Breast epithelium (tissue), 4 donors: ENCODE measurements around the gene ALK. TPM values are rescaled to one million over a fixed set of nuclear protein-coding genes. Genes with fewer than 3 reads are reported as not detected.

Source experiments
- DNase-seq, 2 donors: peaks; one replicate each; pipeline ENCODE4 v3.0.0-alpha.2; 2019; ENCODE audit warnings: low spot score in 2 of 2
- H3K27ac ChIP-seq, 2 donors: fragments of 200-600 bp; sonication (generic) in 1 of 2; one replicate each; pipeline ENCODE4 v1.5.1; 2016 to 2019; ENCODE audit warnings: mild to moderate bottlenecking in 1 of 2
- H3K27me3 ChIP-seq, 2 donors: fragments of 200-600 bp; sonication (generic) in 1 of 2; one replicate each; pipeline versions ENCODE4 v1.5.1 to v1.6.0; 2017 to 2019; ENCODE audit warnings: control low read depth in 1 of 2, mild to moderate bottlenecking in 1 of 2
- H3K36me3 ChIP-seq: fragments of 200-600 bp; one replicate; pipeline ENCODE4 v1.5.1; 2019
- H3K4me1 ChIP-seq, 2 donors: fragments of 200-600 bp; sonication (generic); one replicate each; pipeline ENCODE4 v1.5.1; 2016 to 2019; ENCODE audit warnings: control low read depth in 1 of 2
- H3K4me3 ChIP-seq, 3 donors: fragments of 200-600 bp; sonication (generic); 1 replicate in 2 of 3; 2 replicates in 1 of 3; pipeline ENCODE4 v1.5.1; 2016 to 2019; ENCODE audit warnings: mild to moderate bottlenecking in 3 of 3, moderate library complexity in 2 of 3
- H3K9me3 ChIP-seq, 2 donors: fragments of 200-600 bp; sonication (generic) in 1 of 2; one replicate each; pipeline ENCODE4 v1.5.1; 2016 to 2019; ENCODE audit warnings: control low read depth in 1 of 2
- CTCF ChIP-seq, 3 donors: fragments of 450-650 bp; IDR thresholded peaks; one replicate each; pipeline ENCODE4 v1.5.1; 2016 to 2017; ENCODE audit warnings: antibody characterized with exemption in 3 of 3, mild to moderate bottlenecking in 3 of 3, moderate library complexity in 3 of 3
- POLR2A ChIP-seq: fragments of 450-650 bp; IDR thresholded peaks from one replicate; pipeline ENCODE4 v1.6.1; 2016; ENCODE audit warnings: antibody characterized with exemption, mild to moderate bottlenecking, moderate library complexity
- POLR2AphosphoS5 ChIP-seq, 3 donors: sonication (generic); formaldehyde crosslinking; IDR thresholded peaks; one replicate each; pipeline ENCODE4 v1.6.1; 2017; ENCODE audit warnings: antibody characterized with exemption in 3 of 3
- intact Hi-C: fragments of 100-400 bp; cut with DNase I; formaldehyde crosslinking; loops from one replicate; pipeline ENCODE4 v1.15.1; 2023; ENCODE audit warnings: low total_unique reads
- total RNA-seq, 3 donors: library from RNA; depleted of rRNA; stranded (reverse); fragments of >200 nt; gene quantifications; one replicate each; pipeline ENCODE4 v1.1.0, GENCODE V29; 2016

Gene ALK
- total RNA-seq, 3 donors from 2014 or later, result 0.33 to 5.6 (median 0.64) TPM

- H3K4me3 ChIP-seq, result no peak overlapping the region
- intact Hi-C loops, result loop anchor here (5.0 kb wide), 1 partner anchor 1191 kb away; no protein-coding TSS in a partner anchor
- no peaks in the 10 kb centered on the region for H3K4me1 ChIP-seq
- no peaks in the 10 kb centered on the region for H3K9me3 ChIP-seq
- no peaks in the 10 kb centered on the region for H3K27me3 ChIP-seq
- peak in 1 of 2 donors; percentile 22 for DNase-seq
- H3K27ac ChIP-seq, result no peak overlapping the region
- no peaks in the 10 kb centered on the region for H3K36me3 ChIP-seq
- TF ChIP-seq CTCF (IDR thresholded peaks at IDR 0.05) (no peak), POLR2AphosphoS5 (IDR thresholded peaks at IDR 0.05) (no peak), POLR2A (no peak)
These were observed 702.7 kb downstream of the ALK start for GRCh38 chr2:29218550-29219125.

- H3K27ac ChIP-seq, result no peak overlapping the region
- no peaks in the 10 kb centered on the region for H3K9me3 ChIP-seq
- no peaks in the 10 kb centered on the region for H3K36me3 ChIP-seq
- no peaks in the 10 kb centered on the region for H3K4me1 ChIP-seq
- no peak for TF ChIP-seq POLR2AphosphoS5 (IDR thresholded peaks at IDR 0.05)
- no peak for TF ChIP-seq POLR2A
- TF ChIP-seq CTCF (IDR thresholded peaks at IDR 0.05), result no peak
- H3K4me3 ChIP-seq, result no peak overlapping the region
- peak; percentile 2 to 4 for DNase-seq
- intact Hi-C loops, result loop anchor here (5.0 kb wide), 1 partner anchor 1191 kb away; no protein-coding TSS in a partner anchor
- no peaks in the 10 kb centered on the region for H3K27me3 ChIP-seq
These were observed 703.3 kb downstream of the ALK start for GRCh38 chr2:29218071-29218470.

GRCh38 chr2:29216609-29216909 lies 704.8 kb downstream of the ALK start:
- Histone ChIP-seq H3K27me3 (no peaks in the 10 kb centered on the region), H3K9me3 (no peaks in the 10 kb centered on the region), H3K27ac (no peak overlapping the region), H3K4me1 (no peaks in the 10 kb centered on the region), H3K4me3 (no peak overlapping the region), H3K36me3 (no peaks in the 10 kb centered on the region)
- TF ChIP-seq POLR2AphosphoS5 (IDR thresholded peaks at IDR 0.05), result no peak
- no peak for TF ChIP-seq POLR2A
- TF ChIP-seq CTCF (IDR thresholded peaks at IDR 0.05), result no peak
- intact Hi-C loops, result loop anchor here (5.0 kb wide), 1 partner anchor 1189 kb away; no protein-coding TSS in a partner anchor
- peak in 1 of 2 donors; percentile 9 for DNase-seq

- DNase-seq, result no peak
- H3K27ac ChIP-seq, result no peak overlapping the region
- no peaks in the 10 kb centered on the region for H3K9me3 ChIP-seq
- no peaks in the 10 kb centered on the region for H3K27me3 ChIP-seq
- H3K4me3 ChIP-seq, result no peak overlapping the region
- H3K36me3 ChIP-seq, result no peaks in the 10 kb centered on the region
- H3K4me1 ChIP-seq, result no peaks in the 10 kb centered on the region
- intact Hi-C loops, result loop anchor here (5.0 kb wide), 1 partner anchor 1189 kb away; no protein-coding TSS in a partner anchor
- TF ChIP-seq POLR2AphosphoS5 (IDR thresholded peaks at IDR 0.05) (no peak), POLR2A (no peak), CTCF (IDR thresholded peaks at IDR 0.05) (no peak)
These were observed 705.4 kb downstream of the ALK start for GRCh38 chr2:29215739-29216608.

- H3K9me3 ChIP-seq, result no peaks in the 10 kb centered on the region
- no peak overlapping the region for H3K27ac ChIP-seq
- H3K36me3 ChIP-seq, result no peaks in the 10 kb centered on the region
- no peaks in the 10 kb centered on the region for H3K4me1 ChIP-seq
- TF ChIP-seq POLR2AphosphoS5 (IDR thresholded peaks at IDR 0.05) (no peak), CTCF (IDR thresholded peaks at IDR 0.05) (no peak), POLR2A (no peak)
- no peak overlapping the region for H3K4me3 ChIP-seq
- no peak for DNase-seq
- intact Hi-C loops, result loop anchor here (5.0 kb wide), 1 partner anchor 1188 kb away; no protein-coding TSS in a partner anchor
- no peaks in the 10 kb centered on the region for H3K27me3 ChIP-seq
These were observed 706.3 kb downstream of the ALK start for GRCh38 chr2:29215073-29215472.
